Inferior parietal cortex (tissue), 1 donor: ENCODE data around the gene VWA5B2.

Experiments used
- DNase-seq: peaks from one replicate; pipeline ENCODE4 v3.0.0-alpha.2; 2016; ENCODE audit errors: extremely low spot score

Gene VWA5B2

DNA sequence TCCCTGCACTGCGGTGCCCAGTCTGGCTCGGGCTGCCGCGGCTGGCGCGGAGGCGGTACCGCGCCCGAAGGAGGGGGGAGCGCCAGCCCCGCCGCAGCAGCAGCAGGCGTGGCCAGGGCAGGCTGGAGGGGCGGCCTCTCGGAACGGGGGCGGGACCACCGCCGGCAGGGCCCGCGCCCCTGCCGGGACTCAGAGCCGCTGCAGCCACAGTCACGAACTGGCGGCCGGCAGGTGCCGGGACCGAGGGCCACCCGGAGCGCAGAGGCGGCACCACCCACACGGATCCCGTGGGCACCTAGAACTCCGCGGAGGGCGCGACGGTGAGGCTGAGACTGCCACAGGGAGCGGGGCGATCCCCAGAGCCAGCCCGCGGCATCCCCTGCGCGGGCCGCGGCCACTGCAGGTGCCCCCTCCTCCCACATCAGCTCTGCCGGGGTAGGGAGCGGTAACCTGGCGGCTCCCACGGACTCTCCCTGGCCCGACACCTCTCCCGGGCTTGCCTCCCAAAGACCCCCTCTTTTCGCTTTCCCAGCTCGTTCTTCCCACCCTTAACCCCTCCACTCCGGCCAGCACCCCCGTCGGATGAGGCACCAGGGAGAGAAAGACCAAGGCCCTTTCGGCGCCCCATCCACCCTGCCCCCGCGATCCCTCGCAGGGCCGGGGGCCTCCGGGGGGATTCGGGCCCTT is at the start of gene VWA5B2:
Gene VWA5B2 (plus strand): TSS at position 192 of the 687 bp plus-strand sequence. CDS start 944 bp downstream, outside the sequence.
- DNase-seq = peak; percentile 32

DNA sequence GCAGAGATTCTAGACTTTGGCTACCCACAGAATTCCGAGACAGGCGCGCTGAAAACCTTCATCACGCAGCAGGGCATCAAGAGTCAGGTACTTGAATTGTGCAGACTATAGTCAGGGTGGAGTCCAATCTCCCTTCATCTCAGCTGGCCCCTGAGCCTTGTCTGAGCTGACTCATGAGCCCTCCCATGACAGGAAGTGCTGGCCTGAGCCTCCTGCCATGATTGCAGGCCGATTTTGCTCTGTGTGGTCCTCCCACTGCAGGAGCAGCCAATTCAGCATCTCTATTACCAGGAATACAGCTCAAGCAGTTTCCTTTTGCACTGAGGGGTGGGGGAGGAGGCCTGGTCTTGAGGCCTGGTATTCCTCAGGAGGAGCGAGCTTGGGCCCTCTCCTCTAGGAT is 49.2 kb upstream of the VWA5B2 start:
- DNase-seq = no peak

DNA sequence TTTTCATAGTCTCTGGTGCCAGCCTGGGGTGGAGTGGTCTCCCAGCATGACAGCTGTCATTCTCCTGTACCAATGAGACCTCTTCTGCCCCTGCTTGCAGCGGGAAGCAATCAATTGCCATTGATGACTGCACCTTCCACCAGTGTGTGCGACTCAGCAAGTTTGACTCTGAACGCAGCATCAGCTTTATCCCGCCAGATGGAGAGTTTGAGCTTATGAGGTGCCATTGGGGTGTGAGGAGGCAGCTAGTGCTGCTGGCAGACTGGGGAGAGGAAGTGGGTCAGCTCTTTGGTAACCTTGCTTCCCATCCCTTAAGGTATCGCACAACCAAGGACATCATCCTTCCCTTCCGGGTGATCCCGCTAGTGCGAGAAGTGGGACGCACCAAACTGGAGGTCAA is 47.8 kb upstream of the VWA5B2 start:
- DNase-seq = no peak

DNA sequence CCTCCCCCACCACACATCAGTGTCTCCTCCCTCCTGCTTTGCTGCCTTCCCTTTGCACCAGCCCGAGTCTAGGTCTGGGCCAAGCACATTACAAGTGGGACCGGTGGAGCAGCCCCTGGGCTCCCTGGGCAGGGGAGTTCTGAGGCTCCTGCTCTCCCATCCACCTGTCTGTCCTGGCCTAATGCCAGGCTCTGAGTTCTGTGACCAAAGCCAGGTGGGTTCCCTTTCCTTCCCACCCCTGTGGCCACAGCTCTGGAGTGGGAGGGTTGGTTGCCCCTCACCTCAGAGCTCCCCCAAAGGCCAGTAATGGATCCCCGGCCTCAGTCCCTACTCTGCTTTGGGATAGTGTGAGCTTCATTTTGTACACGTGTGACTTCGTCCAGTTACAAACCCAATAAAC is 45.7 kb upstream of the VWA5B2 start:
- DNase-seq = no peak

DNA sequence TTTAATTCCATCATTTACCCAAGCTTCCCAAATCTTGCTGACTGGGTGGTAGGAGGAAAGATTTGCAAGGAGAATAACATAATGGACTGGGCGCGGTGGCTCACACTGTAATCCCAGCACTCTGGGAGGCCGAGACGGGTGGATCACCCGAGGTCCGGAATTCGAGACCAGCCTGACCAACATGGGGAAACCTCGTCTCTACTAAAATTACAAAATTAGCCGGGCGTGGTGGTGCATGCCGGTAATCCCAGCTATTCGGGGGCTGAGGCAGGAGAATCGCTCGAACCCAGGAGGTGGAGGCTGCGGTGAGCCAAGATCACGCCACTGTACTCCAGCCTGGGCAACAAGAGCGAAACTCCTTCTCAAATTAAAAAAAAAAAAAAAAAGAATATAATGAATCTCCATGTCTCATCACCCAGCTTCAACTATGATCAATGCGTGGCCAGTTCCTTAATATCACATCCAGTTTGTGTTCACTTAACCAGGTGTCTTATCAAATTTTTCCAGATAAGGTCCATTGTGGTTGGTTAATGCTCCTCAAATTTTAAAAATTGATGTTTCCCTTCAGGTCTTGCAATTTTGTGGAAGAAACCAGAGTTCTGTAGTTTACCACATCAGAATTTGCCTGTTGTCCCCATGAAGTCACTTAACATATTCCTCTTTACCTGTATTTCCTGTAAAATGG is 44.7 kb upstream of the VWA5B2 start:
- DNase-seq = no peak

DNA sequence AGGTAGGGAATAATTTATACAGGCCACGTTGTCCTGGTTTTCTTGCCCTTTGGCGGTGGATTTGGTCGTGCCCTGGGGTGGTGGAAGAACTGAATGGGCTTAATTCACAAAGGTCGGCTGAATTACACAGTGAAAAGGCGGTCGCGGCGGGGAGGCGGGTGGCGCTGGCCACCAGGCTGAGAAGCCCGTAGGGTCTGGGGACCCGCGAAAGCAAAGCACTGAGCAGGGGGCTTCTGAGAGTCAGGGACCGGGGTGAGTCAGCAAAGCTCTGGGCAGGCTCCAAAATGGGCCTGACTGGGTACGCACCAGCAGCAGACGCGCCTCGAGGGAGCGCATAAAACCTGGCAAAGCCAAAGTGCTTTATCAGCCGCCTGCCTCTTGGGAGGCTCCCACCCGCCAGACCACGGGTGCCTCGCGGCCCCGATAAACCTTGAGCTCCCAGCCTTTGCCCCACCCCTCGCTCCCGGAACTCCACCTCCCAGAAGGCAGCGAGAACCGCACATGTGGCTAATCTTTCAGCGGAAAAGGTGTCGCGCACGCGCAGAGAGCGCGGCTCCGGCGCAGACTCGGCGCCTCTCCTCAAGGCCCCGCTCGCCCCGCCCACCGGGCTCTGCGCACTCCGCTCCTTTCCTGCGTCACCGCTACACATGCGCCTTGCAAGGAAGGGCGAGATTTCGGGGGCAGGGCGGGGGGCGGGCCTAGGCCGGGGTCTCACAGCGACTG is 43.8 kb upstream of the VWA5B2 start:
- DNase-seq = peak; percentile 99

DNA sequence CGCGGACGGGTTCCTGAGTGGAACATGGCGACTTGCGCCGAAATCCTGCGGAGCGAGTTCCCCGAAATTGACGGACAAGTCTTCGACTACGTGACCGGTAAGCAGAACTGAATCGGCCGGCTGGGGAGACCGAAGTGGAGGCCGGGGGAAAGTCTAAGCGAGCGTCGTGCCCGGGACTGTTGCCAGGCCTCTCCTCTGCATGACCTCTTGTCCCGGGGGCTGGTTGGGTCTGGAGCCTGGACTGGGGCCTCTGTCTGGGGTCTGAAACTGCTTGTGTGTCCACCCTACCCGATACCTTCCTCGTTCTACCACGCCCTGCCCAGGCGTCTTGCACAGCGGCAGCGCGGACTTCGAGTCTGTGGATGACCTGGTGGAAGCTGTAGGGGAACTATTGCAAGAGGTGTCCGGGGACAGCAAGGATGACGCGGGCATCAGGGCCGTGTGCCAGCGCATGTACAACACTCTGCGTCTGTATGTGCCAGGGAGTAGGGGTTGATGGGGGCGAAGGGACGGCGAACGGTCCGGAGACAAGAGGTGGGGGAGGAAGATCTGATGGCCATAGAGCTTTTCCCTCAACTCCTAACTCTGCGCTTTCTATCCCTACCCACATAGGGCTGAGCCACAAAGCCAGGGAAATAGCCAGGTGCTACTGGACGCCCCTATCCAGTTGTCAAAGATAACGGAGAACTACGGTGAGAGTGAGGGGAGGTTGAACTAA is 43.0 kb upstream of the VWA5B2 start, which contains the start of gene ABCF3:
Gene ABCF3 (plus strand): TSS at position 16 of the 718 bp plus-strand sequence. CDS start 9 bp downstream, at position 25.
- no peak for DNase-seq

DNA sequence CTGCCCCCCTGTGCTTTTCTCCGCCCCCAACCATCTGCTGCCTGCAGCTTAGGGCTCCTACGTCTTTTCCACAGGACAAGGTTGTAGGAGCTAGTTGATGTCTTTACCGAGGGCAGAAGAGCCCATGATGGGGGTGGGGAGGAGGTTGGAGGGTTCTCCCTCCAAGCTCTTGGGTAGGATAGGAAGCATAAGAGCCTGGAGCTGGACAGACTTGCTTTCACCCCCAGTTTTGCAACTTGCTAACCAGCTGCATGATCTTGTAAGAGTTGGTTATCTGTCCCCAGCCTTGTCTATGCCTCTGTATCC is 42.5 kb upstream of the VWA5B2 start:
- no peak for DNase-seq

DNA sequence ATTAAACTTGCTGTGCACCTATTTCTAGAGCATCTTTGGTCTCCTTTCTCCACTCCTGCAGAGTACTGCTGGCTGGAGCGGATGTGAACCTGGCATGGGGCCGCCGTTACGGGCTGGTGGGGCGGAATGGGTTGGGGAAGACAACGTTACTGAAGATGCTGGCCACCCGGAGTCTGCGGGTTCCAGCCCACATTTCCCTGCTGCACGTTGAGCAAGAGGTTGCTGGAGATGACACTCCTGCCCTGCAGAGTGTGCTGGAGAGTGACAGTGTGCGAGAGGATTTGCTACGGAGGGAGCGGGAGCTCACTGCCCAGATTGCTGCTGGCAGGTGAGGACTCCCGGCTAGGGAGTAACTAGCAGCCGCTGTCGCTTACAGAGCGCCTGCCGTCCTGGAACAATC is 41.3 kb upstream of the VWA5B2 start:
- DNase-seq = no peak

DNA sequence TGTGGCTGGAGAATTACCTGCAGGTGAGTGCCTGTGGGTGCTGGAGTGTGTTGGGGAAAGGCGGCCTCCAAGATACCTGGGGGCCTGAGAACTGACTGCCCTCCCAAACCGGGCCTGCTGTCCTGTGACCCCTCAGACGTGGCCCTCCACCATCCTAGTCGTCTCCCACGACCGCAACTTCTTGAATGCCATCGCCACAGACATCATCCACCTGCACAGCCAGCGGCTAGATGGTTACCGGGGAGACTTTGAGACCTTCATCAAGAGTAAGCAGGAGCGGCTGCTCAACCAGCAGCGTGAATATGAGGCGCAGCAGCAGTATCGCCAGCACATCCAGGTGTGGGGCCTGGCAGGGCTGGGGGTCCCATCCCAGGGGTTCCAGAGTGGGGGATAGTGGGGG is 40.0 kb upstream of the VWA5B2 start:
- no peak for DNase-seq

DNA sequence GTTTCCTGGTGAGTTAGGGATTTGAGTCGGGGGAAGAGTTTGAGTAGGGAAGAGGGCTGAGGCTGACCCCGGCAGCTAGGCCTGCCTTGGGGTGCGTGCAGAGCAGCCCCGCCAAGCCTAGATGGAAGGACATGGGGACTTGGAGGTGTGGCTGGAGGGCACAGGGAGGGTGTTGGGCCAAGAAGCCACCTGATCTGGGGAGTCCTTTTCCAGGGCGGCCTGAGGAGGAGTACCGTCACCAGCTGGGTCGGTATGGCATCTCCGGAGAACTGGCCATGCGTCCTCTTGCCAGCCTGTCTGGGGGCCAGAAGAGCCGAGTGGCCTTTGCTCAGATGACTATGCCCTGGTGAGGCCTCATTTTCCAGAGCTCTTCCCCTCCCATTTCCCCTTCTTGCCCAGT is 36.5 kb upstream of the VWA5B2 start:
- no peak for DNase-seq

DNA sequence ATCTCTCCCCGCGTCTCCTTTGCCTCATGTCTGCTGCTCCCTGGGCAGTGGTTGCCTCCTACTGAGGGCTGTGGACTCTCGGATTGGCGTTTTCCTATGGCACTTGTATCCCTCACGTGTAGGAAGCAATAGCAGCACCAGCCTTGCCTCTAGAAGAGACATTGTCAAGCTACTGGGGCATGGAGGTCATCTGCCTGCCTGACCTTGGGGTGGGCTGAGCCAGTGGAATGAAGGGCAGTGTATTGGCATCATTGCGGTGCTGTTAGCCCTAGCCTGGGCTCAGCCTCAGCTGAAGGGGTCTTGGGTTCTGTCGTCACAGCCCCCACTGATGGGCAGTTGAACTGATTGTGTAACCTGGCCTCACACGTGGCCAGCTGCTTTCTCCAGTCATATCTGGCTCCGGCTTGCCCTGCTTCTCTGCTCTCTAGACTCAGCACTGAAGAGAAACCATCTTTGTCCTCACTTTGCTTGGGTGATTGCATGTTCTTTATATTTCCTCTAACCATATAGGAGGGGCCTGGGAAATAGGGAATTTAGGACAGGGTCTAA is 35.3 kb upstream of the VWA5B2 start:
- no peak for DNase-seq

DNA sequence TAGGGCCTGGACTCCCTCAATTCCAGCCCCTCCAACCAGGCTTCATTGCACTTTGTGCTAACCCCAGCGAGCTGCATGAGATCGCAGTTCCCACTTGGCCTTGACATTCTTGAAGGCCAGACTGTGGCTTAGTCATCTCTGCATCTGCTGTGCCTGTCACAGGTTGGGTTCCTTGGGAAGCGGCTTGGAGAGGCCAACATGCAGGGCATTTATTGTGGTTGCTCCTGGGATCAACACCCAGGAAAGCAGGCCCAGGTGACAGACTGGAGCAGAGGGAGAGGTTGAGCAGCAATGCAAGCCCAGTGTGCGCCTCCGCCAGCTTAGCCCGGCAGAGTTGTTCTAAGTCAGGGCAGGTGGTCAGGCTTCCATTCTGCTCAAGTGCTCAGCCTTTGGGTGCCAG is 32.8 kb upstream of the VWA5B2 start:
- no peak for DNase-seq

DNA sequence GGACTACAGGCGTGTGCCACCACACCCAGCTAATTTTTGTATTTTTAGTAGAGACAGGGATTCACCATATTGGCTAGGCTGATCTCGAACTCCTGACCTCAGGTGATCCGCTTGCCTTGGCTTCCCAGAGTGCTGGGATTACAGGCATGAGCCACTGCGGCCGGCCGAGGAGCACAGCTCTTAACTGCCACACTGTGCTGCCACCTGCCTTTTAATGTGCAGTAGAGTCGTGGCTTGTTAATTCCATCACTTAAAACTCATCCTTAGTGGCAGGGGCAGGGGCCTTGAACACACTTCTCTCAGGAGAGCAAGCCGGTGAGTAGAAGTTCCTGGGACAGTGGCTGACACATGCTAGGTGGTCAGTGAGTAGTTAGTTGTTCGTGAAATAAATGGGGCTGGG is 30.9 kb upstream of the VWA5B2 start:
- DNase-seq = no peak

DNA sequence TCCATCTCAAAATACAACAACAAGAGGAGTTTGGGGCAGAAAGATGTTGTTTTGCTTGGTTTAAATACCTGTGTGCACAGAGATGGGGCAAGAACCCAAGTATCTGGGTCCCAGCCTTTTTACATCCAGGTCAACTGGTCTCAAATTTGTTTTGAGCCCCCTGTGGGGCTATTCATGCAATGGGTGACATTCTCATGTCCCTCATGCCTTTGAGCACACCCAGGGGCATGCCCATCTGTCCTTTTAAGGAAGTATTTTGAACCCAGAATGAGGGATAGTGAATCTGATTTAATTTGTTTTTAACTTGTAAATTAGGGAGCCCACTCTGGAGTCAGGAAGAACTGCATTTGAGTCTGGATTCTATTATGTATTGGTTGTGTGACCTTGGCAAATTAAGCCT is 28.6 kb upstream of the VWA5B2 start:
- DNase-seq = no peak

DNA sequence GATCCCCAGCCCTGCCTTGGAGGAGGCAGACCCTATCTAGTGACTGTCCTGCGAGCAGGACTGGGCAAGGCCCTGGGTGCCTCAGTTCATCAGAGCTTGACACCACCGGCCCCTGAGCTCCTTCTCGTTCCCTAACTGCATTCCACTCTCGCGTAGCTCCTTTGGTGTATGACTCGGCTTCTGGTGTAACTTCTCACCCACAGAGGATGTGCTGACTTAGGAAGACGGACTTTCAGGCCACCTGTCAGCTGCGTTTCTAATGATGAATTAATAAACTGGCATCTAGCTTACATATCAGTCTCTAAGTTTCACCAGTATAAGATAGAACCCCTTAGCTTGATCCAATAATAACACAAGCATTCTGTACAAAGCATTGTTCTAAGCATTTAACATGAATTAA is 25.9 kb upstream of the VWA5B2 start:
- no peak for DNase-seq

DNA sequence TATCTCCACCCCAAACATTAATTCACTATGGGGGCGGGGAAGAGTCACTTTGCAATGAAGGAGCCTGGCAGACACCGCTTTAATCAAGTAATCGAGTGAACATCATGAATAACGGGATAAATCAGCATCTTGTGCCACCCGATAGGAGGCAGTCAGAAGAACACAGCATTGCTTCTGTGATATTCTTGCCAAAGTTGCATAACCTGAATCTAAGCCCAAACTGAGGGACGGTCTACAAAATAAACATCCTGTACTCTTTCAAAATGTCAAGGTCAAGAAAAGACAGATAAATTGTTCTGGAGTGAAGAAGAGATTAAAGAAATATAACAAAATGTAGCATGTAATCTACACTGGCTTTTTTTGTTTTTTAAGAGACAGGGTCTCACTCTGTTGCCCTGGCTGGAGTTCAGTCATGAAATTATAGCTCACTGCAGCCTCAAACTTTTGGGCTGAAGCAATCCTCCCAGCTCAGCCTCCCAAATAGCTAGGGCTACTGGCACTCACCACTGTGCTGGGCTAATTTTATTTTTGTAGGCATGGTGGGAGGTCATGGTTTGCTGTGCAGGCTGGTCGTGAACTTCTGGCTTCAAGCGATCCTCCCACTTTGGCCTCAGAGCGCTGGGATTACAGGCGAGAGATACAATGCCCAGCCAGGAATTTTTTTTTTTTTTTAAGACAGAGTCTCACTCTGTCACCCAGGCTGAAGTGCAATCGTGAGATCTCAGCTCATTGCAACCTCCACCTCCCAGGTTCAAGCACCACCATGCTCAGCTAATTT is 20.1 kb upstream of the VWA5B2 start:
- DNase-seq = no peak

DNA sequence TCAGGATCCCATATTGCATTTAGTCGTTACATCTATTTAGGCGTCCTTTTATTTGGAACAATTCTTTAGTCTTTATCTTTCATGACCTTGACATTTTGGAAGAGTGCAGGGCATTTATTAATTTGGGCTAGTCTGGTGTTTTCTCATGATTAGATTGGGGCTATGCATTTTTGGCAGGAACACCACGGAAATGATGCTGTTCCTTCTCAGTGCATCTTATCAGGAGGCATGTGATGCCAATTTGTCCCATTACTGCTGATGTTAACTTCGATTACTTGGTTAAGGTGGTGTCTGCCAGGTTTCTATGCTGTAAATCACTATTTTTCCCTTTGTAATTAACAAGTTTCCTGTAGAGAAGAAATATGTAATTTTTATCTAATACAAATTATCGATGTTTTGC is 18.1 kb upstream of the VWA5B2 start:
- no peak for DNase-seq

DNA sequence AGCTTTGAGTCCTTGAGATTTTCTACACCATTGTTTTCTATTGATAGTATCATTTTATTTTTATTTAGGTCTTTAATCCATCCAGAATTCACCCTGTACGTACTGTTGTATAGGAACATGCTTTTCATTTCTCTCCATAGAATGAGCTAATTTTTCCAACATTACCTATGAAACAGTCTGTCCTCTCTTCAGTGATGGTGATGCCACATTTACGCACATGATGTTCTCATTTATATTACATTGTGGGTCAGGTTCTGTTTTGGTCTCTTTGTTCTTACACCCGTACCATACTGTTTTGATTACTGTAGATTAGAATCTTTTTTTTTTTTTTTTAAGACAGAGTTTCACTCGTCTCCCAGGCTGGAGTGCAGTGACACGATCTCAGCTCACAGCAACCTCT is 17.7 kb upstream of the VWA5B2 start:
- DNase-seq = no peak

DNA sequence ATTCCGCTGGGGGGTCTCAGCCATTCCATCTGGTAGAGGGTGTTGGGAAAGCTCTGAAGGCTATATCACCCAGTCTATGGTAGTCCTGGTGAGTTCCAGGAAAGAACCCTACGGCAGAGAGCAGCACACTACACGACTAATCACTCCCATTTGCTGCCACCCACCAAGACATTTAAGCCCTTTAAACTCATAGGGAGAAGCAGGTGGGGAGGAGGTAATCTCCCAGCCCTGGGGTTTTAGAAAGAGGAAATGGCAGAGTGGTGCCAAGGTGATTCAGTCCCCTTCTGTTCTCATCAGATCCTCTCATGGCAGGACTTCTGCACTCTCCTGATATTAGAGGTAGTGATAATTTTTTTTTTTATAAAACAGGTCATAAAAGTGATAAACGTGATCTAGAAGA is 10.6 kb upstream of the VWA5B2 start:
- no peak for DNase-seq

DNA sequence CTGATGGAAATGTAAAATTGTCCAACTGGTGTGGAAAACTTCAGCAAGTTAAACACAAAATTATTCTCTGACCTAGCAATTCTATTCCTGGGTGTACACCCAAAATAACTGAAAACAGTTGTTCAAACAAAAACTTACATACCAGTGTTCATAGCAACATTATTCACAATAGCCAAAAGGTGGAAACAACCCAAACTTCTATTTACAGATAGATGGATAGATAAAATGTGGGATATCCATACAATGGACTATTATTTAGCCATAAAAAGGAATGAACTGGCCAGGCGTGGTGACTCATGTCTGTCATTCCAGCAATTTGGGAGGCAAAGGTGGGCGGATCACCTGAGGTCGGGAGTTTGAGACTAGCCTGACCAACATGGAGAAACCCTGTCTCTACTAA is 6.9 kb upstream of the VWA5B2 start:
- DNase-seq = no peak
